Stimulated activated naive B cell treated with anti-CD40 and anti-IgM and Interleukin-4, amounts not matched to agents 10 μg/mL and 1 μg/mL and 100 μg/mL, for 72 hours (primary cell): ENCODE results near the gene CXCL3.

ENCODE experiments used
- ATAC-seq, 2 donors: fragments of 150-1000 bp; cut with Tn5 transposase; replicated peaks; 2 replicates each; pipeline ENCODE4 v1.10.0; 2021; ENCODE audit warnings: moderate library complexity in 1 of 2
- DNase-seq: peaks from one replicate; pipeline ENCODE4 v3.0.0; 2021
- H3K27ac Mint-ChIP-seq: one replicate; pipeline ENCODE4 v1.8.0; 2022; ENCODE audit warnings: mild to moderate bottlenecking, mixed read lengths
- H3K27me3 Mint-ChIP-seq, 2 donors: one replicate each; pipeline ENCODE4 v1.8.0; 2022; ENCODE audit warnings: mixed read lengths in 2 of 2
- H3K36me3 Mint-ChIP-seq, 2 donors: one replicate each; pipeline ENCODE4 v1.8.0; 2022; ENCODE audit warnings: mixed read lengths in 2 of 2, mild to moderate bottlenecking in 1 of 2
- H3K4me1 Mint-ChIP-seq, 2 donors: one replicate each; pipeline ENCODE4 v1.8.0; 2022; ENCODE audit warnings: mixed read lengths in 2 of 2, mild to moderate bottlenecking in 1 of 2
- H3K4me3 Mint-ChIP-seq, 2 donors: one replicate each; pipeline ENCODE4 v1.8.0; 2022; ENCODE audit warnings: mild to moderate bottlenecking in 2 of 2, mixed read lengths in 2 of 2, moderate library complexity in 1 of 2
- H3K9me3 Mint-ChIP-seq, 2 donors: one replicate each; pipeline ENCODE4 v1.8.0; 2022; ENCODE audit warnings: mixed read lengths in 2 of 2, mild to moderate bottlenecking in 1 of 2

CXCL3 gene

DNA sequence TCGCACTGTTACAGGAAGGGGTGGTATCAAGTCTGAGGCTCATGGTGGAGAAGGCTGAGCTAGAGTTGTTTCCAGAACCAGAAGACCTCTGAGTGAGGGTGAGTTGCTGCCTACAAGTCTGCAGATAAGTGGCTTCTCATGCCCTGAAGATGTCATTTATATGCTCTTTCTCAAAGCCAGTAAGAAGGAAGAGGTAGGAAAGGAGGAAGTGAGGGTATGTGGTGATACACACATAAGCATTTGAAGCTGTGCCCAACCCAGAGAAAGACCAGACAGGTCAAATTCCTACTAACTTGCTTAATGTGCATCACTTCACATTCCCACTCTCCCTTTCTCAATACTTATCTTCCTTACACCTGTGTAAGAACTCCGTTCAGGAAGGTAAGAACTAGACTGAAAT is 50.4 kb downstream of the CXCL3 start, which contains the start of gene PPBP:
TSS of gene PPBP (minus strand) at position 130 of the 400 bp plus-strand sequence. CDS start at position 43, 87 bp downstream.
- ATAC-seq: no peak
- no peak for DNase-seq
- Mint-ChIP-seq H3K4me1 (no peaks in the 10 kb centered on the region), H3K4me3 (no peak within 1 kb of the TSS), H3K36me3 (no peaks in the 10 kb centered on the region), H3K27ac (no peak within 1 kb of the TSS), H3K9me3 (no peaks in the 10 kb centered on the region), H3K27me3 (no peaks in the 10 kb centered on the region)
